GM13976 (cell line): ENCODE results near the gene SUFU.

Experiments used
- DNase-seq: peaks from one replicate; pipeline ENCODE4 v3.0.0; 2012; ENCODE audit warnings: low spot score
- in situ Hi-C: fragments of 300-500 bp; cut with MboI; formaldehyde crosslinking; loops from one replicate; pipeline ENCODE4 v1.12.0; 2022; ENCODE audit warnings: low sequenced_read_pairs, mixed read lengths, inconsistent platforms; ENCODE audit not compliant: unreplicated experiment
- TF ChIP-seq, protein P1 (sequence below): IDR thresholded peaks from 2 replicates; pipeline ENCODE4 v1.5.1; 2012; ENCODE audit warnings: borderline replicate concordance, mild to moderate bottlenecking; ENCODE audit not compliant: insufficient read depth; ENCODE audit errors: extremely low read depth, missing control alignments, control extremely low read depth

Gene SUFU

GRCh38 chr10:102677331-102678067, 173.7 kb downstream of the SUFU start:
- in situ Hi-C loops: no loop called here
- TF ChIP-seq, protein P1, sequence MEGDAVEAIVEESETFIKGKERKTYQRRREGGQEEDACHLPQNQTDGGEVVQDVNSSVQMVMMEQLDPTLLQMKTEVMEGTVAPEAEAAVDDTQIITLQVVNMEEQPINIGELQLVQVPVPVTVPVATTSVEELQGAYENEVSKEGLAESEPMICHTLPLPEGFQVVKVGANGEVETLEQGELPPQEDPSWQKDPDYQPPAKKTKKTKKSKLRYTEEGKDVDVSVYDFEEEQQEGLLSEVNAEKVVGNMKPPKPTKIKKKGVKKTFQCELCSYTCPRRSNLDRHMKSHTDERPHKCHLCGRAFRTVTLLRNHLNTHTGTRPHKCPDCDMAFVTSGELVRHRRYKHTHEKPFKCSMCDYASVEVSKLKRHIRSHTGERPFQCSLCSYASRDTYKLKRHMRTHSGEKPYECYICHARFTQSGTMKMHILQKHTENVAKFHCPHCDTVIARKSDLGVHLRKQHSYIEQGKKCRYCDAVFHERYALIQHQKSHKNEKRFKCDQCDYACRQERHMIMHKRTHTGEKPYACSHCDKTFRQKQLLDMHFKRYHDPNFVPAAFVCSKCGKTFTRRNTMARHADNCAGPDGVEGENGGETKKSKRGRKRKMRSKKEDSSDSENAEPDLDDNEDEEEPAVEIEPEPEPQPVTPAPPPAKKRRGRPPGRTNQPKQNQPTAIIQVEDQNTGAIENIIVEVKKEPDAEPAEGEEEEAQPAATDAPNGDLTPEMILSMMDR: no peak
- no peak for DNase-seq

GRCh38 chr10:102678068-102678400, 174.3 kb downstream of the SUFU start:
- in situ Hi-C loops: no loop called here
- TF ChIP-seq, protein P1: no peak
- DNase-seq: no peak

DNA sequence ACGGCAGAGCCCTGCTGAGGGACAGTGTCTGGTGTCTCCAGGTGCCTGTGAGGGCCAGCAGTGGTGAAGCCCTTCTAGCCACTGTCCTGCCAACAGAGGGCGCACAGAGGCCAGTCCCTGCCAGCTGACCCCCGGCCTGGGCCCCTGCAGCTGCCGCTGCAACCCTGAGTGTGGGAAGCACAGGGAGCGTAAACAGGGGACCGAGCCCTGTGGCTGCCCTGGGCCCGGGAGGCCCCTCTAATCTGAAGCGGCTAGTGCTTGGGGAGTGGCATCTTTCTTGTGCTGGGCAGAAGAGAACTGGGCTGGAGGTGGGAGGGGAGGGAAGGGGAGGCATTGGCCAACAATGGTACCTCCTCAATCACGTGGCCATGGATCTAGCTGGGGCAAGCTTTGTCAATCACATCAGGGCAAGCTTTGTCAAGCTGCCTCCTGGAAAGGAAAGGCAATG, 175.1 kb downstream of the SUFU start:
- in situ Hi-C loops: no loop called here
- peak; percentile 75 for DNase-seq
- TF ChIP-seq, protein P1: peak; percentile 83

- TF ChIP-seq, protein P1: no peak
- in situ Hi-C loops: no loop called here
- DNase-seq: no peak
These were observed 175.8 kb downstream of the SUFU start for GRCh38 chr10:102679596-102679995.

- in situ Hi-C loops: no loop called here
- no peak for DNase-seq
- TF ChIP-seq, protein P1: no peak
These were observed 177.9 kb downstream of the SUFU start for GRCh38 chr10:102681696-102682095.

DNA sequence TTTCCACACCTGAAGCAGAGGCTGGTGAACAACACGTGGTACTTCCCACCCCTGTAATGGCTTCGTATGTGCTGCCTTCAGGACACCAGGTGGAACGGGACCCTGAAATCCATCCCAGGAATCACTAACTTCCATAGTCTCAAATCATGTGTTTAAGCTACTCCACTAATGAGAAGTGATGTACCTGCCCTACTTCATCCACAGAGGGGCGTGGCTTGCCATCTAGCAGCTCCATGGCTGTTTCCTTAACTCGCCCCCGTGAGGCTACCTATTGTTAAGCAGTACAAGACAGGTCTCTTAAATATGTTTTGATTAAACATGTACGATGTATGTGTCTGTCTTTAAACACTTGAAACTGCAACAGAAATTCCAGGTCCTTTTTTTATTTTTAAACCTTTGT, 178.6 kb downstream of the SUFU start:
- in situ Hi-C loops: no loop called here
- TF ChIP-seq, protein P1: no peak
- no peak for DNase-seq
